Measurements from ENCODE around the gene SESN1. TPM values are rescaled to one million over a fixed set of nuclear protein-coding genes. Genes with fewer than 3 reads are reported as not detected.
"Not testable (repeated sequence)": the region's sequence is repeated elsewhere in the genome, so short reads cannot be mapped to it uniquely, and the experiment has no call there.

The SESN1 gene
- total RNA-seq, 4 donors from 2014 or later = 10.4 to 55.9 (median 21.7) TPM

- Histone ChIP-seq H3K27me3 (no peaks in the 10 kb centered on the region), H3K9me3 (no peaks in the 10 kb centered on the region), H3K27ac (no peak overlapping the region), H3K36me3 (no peaks in the 10 kb centered on the region), H3K4me1 (peaks cover 0 to 51% (median 13%) of the 10 kb centered on the region in 3 donors), H3K4me3 (no peak overlapping the region)
- DNase-seq = no peak
- WGBS, 2 donors = 53 to 60% methylated on average over 5 of the region's 5 CpGs
- intact Hi-C loops (cut with DNase I) = no loop called here
- TF ChIP-seq POLR2A (IDR thresholded peaks at IDR 0.05) (no peak), CTCF (IDR thresholded peaks at IDR 0.05) (no peak)
These were observed 23.7 kb upstream of the SESN1 start for GRCh38 chr6:109118337-109118736.

DNA sequence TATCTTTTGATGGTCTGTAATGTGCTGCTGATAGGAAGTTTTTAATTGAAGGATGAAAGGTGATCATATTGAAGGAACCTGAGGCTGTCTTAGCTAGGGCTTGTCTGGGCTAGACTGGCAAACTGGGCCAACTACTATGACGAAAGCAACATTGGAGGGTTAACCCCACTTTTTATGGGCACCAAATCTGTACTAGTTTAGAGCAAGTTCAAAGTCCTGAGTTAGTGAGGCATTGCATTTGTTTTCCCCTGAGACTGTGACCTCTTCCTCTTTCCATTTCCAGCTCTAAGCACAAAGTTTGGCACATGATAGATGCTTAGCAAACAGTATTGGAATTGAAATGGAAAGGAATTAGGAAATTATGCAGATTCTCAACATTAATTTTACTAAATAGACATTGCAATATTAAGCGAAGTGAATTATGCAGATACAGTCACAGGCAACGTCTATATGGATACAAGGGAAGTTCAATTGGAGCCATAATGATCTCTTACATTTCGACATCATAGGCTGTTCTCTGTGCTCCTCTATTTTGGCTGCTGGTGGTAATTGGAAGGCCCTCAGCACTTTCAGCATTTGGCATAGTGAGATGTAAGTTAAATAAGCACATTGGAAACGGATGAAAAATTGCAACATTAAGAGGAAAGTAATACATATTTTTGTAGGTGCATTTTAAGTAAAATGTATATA, 22.8 kb upstream of the SESN1 start:
- Histone ChIP-seq H3K27me3 (no peaks in the 10 kb centered on the region), H3K36me3 (no peaks in the 10 kb centered on the region), H3K4me3 (no peak overlapping the region), H3K4me1 (peaks cover 0 to 51% (median 13%) of the 10 kb centered on the region in 3 donors), H3K9me3 (no peaks in the 10 kb centered on the region), H3K27ac (no peak overlapping the region)
- TF ChIP-seq CTCF (IDR thresholded peaks at IDR 0.05) = no peak
- no peak for TF ChIP-seq POLR2A (IDR thresholded peaks at IDR 0.05)
- intact Hi-C loops (cut with DNase I) = no loop called here
- no peak for DNase-seq
- 52 to 53% methylated on average over 5 of the region's 5 CpGs for WGBS, 2 donors

DNA sequence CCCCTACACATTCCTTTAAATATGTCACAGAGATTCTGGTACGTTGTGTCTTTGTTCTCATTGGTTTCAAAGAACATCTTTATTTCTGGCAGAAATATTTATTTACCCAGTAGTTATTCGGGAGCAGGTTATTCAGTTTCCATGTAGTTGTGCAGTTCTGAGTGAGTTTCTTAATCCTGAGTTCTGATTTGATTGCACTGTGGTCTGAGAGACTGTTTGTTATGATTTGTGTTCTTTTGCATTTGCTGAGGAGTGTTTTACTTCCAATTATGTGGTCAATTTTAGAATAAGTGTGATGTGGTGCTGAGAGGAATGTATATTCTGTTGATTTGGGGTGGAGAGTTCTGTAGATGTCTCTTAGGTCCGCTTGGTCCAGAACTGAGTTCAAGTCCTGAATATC, 18.0 kb upstream of the SESN1 start:
- H3K4me1 ChIP-seq; H3K27ac ChIP-seq; intact Hi-C loops (cut with DNase I); H3K4me3 ChIP-seq; DNase-seq; H3K27me3 ChIP-seq; H3K9me3 ChIP-seq; H3K36me3 ChIP-seq: not testable (repeated sequence)
- WGBS, 2 donors = 71 to 80% methylated on average over 3 of the region's 3 CpGs

DNA sequence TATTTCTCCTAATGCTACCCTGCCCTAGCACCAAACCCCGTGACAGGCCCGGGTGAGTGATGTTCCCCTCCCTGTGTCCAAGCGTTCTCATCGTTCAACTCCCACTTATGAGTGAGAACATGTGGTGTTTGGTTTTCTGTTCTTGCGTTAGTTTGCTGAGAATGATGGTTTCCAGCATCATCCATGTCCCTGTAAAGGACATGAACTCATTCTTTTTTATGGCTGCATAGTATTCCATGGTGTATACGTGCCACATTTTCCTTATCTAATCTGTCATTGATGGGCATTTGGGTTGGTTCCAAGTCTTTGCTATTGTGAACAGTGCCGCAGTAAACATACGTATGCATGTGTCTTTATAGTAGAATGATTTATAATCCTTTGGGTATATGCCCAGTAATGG, 15.0 kb upstream of the SESN1 start:
- H3K9me3 ChIP-seq; H3K27ac ChIP-seq; H3K4me1 ChIP-seq; intact Hi-C loops (cut with DNase I); H3K27me3 ChIP-seq; H3K4me3 ChIP-seq; H3K36me3 ChIP-seq; DNase-seq: not testable (repeated sequence)
- WGBS, 2 donors = 90 to 91% methylated on average over 8 of the region's 8 CpGs

GRCh38 chr6:109105681-109106080, 11.0 kb upstream of the SESN1 start:
- Histone ChIP-seq H3K9me3 (no peaks in the 10 kb centered on the region), H3K27ac (no peak overlapping the region), H3K4me1 (no peaks in the 10 kb centered on the region), H3K4me3 (no peak overlapping the region), H3K36me3 (peaks cover 0 to 7% (median 0%) of the 10 kb centered on the region in 3 donors), H3K27me3 (no peaks in the 10 kb centered on the region)
- intact Hi-C loops (cut with DNase I) = no loop called here
- WGBS, 2 donors = 86 to 95% methylated on average over 5 of the region's 5 CpGs
- TF ChIP-seq POLR2A (IDR thresholded peaks at IDR 0.05) = no peak
- TF ChIP-seq CTCF (IDR thresholded peaks at IDR 0.05) = no peak
- DNase-seq = no peak

GRCh38 chr6:109104512-109104911, 9.9 kb upstream of the SESN1 start:
- H3K9me3 ChIP-seq = no peaks in the 10 kb centered on the region
- 76 to 86% methylated on average over 3 of the region's 3 CpGs for WGBS, 2 donors
- TF ChIP-seq POLR2A (IDR thresholded peaks at IDR 0.05) = no peak
- TF ChIP-seq CTCF (IDR thresholded peaks at IDR 0.05) = no peak

More at GRCh38 chr6:109104512-109104911, 9.9 kb upstream of the SESN1 start:
- intact Hi-C loops (cut with DNase I) = no loop called here
- H3K4me3 ChIP-seq = no peak overlapping the region
- no peaks in the 10 kb centered on the region for H3K27me3 ChIP-seq
- no peaks in the 10 kb centered on the region for H3K4me1 ChIP-seq
- no peak overlapping the region for H3K27ac ChIP-seq
- peaks cover 0 to 11% (median 0%) of the 10 kb centered on the region in 3 donors for H3K36me3 ChIP-seq
- DNase-seq = no peak
